NCI-H526 (cell line): ENCODE results near the gene IFFO2.

ENCODE experiments used
- DNase-seq, 2 experiments: peaks; one replicate each; lab custom pipeline; 2025; lab: John Stamatoyannopoulos, UW

Gene IFFO2

DNA sequence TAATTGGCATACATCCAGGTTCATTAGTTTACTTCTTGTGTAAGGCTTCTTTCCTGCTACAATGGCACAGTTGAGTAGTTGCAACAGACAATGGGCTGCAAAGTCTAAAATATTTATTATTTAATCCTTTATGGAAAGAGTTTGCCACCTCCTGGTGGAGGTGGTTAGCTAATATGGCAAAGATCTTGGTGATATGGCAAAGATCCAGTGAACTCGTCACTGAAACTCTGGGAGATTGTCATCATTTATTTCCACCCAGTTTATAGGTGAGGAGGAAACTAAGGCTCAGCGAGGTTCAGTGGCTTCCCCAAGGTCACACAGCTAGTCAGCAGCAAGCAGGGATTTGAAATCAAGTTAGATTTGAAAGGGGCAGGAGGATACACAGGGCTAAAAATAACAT lies 16.1 kb upstream of the IFFO2 start:
- DNase-seq, result peak in 1 of 2 experiments; percentile 5

DNA sequence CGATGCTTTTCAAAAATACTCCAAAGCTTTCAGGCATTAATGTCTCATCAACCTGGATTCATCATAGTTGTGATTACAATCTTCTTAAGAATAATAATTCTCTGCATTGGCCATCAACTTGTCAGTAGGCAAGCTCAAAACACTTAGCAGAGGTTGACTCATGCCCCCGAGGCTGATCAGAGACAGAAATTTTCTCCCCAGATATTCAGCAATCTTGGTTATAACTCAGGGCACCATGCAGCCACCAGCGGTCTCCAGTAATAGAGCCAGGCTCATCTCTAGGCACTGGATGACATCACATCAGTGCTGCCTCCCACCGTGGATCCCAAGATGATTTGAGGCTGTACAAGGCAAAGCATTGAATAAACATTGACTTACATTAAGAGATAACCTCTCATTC lies 14.3 kb upstream of the IFFO2 start:
- no peak for DNase-seq

DNA sequence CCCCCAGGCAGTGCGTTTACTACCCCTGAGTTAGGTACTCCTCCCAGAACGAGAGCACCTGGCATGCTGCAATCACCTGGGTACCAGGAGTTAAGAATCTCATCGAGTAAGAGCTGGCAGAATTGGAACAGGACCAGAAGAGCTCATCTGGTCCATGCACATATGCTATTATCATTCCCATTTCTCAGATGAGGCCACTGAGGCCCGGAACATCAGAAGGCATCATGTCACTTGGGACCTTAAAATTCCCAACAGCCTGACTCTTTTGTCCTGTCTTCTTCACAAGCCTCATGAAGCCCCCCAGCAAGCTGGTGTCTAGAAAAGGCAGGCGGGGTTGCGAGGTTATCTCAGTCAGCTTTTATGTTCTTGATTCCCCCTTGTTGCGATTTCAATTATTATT lies 13.9 kb upstream of the IFFO2 start:
- no peak for DNase-seq

DNA sequence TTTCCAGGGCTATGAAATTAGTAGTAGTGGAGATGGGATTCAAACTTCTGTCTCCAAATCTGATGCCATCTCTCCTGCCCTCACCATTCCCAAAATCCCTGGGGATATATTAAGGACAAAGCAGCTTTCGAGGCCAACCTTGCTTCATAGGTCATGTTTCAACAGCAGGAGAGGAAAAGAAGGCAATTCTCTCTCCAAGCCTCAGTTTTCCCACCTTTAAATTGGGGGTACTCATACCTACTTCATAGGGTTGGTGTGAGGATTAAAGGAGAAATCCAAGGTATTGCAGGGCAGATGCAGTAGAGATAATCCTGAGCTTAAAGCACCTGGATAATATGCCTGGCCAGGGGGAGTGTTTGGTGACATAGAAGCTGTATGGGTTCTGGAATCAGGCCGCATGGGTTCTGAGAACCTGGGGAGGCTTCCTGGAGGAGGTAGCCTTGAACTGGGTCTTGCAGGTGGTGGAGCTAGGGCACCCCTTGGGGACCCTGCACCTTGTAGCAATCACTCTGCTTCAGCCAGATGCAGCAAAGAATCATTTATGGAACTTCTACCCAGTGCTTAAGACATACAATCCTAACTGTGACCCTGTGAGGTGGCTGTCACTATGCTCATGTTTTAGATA lies 10.7 kb upstream of the IFFO2 start:
- DNase-seq, result no peak

DNA sequence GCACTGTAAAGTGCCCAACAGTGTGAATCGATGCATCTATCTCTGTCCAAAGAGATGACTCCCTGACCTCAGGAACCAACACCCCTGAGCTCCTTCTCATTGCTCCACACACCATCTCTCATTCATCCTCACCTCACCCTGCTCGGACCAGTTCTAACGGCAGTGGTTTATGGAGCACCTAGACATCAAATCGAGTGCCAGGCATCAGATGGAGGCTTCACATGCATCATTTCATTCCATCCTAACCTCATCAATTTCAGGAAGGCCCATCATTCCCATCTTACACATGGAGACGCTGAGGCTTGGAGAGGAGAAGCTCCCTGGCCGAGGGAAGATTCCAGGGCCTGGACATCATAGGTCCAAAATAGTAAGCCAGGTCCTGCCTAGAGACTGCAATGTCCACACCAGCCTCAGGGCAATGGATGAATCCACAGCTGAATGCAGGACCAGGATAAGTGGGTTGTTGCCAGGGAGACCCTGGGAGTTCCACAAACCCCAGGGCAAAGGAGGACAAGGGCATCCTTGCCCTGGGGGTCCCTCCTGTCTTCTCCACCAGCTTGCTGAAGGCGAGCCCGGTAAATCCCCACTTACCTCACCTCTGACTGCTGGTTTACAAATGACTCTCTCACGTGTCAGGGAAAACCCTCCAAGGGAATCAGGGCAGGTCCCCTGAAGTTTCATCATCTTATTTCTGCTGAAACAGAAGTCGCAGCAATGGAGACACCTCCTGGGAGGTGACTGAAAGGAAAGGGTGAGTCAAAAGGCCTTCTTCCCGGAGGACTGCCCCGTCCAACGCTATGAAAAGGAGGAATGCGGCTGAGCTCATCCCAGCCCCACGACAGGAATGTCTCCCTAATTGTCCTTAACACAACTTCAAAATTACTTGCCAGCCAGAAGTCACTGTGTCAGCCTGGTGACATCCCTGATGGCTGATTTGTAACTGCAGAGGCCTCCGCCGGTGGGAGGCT lies 9.0 kb upstream of the IFFO2 start:
- DNase-seq, result no peak

DNA sequence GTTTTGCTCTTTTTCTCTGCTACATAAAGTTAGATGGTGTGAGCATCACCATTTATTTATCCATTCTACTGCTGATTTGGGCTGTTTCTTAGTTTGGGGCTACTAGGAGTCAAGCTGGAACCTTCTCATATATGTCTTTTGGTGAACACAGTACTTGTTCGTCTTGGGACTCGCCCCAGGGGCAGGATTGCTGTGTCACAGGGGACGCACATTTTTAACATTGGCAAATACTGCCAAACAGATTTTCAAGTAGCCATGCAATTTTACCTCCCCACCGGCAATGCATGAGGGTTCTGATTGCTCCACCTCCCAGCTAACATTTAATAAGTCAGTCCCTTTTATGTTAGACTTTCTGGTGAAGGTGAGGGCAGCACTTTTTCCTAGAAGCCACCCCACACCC lies 7.5 kb upstream of the IFFO2 start:
- DNase-seq, result no peak

DNA sequence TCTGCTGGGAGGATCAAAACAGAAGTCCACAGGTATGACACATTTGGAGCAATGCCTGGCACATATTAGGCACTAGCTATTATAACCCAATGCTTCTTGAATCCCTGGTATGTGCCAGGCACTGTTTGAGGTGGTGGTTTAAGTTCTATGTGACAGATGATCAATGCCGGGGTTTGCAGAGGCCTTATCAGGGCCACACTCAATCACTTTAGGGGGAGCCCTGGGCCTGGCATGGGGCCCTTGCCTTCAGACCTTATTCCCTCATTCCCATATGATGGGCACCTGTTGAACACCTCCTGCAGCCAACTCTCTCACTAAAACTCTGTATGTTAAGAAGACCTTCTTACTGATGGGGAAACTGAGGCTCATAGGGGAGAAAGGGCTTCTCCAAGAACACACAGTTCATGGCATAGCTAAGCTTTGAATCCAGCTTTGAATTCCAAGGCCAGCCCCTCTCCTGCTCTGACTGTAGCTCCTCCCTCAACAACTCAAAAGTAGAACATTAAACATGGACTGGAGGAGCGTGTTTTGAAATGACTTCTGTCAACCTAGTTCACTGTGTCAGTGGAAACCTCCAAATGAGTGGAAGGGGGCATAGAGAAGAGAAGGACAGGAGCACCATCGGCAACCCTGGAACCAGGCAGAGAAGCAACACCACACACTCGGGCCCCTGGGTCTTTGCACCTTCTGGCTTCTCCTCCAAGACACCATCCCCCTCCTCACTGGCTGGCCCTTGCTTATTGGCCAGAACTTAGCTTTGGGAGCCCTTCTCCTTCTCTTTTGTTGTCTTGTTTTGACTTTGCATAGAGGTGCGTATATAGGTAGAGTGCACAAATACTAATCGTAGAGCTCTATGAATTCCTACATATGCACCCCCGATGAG lies 6.6 kb upstream of the IFFO2 start:
- no peak for DNase-seq

DNA sequence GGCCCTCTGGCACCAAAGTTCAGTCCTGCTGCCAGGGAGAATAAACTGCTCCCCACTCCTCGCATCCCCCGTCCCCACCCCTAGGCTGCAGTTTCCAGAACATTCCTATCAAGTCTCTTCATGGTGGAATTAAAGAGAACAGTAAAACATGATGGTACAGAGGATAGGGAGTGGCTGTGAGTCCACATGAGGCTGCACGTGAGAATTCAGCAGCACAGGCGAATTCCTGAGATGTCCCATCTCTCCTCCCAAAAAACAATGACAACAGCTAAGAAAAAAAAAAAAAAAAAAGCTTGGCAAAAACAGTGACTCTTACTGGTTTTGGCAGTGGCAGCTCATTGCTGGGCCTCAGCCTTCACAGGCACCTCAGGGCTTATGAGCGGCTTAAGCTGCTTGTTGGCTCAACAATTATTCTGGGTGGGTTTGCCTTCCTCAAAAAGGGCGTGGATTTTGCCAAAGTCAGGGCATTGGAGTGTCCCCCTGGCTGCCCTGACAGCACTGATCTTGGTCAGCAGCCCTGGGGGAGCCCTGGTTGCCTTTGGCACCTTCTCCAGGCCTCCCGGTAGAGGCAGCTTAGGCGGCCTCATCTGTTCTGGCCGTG lies 5.7 kb upstream of the IFFO2 start:
- no peak for DNase-seq

DNA sequence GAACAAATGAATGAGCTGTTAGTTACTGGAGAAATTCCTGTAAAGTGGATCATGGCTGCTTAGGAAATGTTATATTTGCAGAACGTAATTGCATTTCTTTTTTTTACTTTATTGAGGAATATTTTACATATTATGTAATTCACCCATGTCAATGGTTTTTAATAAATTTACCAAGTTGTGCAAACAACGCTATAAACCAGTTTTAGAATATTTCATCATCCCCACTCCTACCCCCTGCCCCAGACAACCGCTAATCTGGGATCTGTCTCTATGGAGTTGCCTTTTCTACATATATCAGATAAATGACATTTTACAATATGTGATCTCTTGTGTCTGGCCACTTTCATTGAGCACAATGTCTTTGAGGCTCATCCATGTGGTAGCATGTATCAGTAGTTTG lies 4.3 kb upstream of the IFFO2 start:
- DNase-seq, result no peak

DNA sequence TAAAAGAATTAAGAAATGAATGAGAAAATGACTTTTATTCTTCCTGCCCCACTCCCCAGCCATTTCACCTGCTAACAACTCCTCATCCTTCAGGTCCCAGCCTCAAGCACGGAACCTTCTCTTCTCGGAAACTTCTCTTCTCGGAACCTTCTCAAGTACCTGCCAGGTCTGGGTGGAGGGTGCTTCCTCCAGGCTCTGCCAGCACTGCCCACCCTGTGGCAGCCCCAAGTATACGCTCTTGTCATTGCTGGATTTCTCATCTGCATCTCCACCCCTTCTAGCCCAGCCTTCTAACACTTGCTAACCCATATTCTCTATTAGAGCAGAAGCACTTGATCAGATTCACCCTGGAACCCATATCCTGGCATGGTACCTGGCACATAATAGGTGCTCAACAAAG lies 3.9 kb upstream of the IFFO2 start:
- DNase-seq, result no peak

DNA sequence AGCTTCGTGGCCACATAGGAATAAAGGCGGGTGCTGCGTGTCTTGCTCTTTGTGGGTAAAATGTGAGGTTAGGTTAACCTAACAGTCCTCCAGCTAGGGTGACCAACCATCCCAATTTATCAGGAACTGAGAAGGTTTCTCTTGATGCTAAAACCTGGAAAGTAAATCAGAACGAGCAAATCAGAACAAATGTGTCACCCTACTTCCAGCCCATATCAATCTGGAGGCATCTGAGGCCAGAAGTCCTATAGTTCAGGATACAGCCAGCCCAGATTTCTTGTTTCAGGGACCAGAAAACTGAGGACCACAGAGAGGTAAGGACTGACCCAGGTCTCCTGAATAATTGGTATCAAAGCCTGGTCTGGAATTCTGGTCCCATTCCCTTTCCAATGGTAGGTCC lies 3.1 kb upstream of the IFFO2 start:
- no peak for DNase-seq

DNA sequence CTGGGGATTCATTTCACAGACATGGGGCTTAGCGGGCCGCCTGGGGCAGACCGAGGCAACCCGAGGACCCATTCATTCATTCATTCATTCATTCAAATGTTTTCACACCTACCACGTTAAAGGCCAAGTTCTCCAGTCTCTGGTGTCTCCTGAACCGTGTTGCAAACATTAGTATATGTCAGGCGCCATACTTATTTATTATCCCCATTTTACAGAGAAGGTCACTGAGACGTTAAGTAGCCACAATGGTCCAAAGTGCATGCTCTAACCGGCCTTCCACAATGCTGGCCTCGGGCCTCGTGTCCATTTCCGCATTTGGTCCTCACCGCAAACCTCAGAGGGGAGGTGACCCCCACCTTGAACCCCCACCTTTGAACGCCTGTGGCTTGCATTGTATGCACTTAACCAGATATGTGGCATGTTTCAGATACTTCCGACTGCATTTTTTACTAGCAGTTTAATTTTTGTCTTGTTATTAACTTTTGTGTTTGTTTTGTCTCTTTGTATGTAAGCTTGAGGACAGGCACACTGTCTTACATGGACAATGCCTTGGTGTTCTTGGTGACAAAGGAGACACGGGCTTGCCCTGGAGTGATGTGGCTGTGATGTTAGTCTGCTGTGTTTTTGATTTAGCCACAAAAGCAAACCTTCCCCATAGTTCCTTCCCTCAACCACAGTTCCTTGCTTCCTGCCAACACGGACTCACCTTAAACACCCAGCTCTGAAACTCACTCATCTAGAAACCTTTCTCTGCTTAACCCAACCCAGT lies 1.2 kb upstream of the IFFO2 start:
- DNase-seq, result no peak

DNA sequence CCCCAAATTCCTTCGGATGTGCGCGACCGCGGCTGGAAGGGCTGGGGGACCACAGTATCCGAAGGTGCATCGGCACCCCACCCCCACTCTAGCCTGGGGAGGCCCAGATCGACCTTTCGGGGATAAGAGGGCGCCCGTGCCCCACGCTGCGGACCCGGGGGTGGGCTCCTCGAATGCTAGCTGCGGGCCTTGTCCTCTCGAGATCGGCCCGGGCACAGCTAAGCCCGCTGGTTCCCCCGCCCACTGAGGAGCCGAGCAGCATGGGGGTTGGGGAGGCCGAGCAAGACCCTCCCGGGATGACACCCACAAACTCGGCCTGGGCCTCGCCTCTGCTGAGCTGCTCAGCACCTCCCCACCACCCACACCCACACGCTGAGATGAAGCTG lies 653 bp upstream of the IFFO2 start:
- no peak for DNase-seq

DNA sequence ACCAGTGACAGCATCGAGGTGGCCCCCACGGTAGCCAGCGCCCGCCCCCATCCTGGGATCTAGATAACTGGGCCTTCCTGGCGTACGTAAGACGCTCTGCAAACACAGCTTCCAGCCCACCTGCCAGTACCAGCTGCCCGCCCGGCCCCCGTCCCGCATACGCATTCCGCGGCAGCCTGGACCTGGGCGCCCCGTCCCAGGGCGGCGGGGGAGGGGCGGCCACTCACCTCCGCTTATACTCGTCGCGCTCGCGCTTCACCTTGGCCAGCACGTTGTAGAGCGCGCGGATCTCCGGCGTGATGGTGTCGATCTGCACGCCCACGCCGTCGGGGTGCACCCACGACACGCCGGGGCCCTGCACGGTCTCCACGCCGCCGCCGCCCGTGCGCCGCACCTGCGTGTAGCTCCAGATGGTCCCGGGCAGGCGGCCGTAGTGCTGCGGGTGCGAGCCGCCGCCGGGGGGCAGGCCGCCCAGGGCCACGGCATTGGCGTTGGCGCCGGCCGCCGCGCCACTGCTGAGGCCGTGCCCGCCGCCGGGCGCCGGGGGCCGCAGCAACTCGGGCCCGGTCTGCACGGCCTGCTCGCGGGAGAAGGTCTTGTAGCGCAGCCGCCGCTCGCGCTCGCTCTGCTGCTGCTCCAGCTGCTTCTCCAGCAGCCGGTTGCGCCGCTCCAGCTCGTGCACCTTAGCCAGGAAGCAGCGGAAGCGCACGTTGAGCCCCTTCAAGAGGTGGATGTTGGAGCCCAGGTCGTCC lies 859 bp downstream of the IFFO2 start:
- DNase-seq, result peak in 1 of 2 experiments; percentile 66

DNA sequence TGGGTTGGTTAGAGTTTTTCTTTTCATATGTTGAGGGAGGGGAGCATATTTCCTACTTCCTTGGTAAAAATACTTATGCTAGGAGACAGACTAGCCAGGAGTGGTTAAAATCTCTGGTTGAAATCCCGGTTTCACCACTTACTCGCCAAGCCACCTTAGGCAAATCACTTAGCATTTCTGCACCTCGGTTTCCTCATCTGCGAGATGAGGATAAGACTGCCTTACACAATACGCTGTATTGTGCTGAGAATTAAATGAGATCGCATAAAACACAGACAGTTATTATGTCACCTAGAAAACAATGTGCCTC lies 1.4 kb downstream of the IFFO2 start:
- no peak for DNase-seq

DNA sequence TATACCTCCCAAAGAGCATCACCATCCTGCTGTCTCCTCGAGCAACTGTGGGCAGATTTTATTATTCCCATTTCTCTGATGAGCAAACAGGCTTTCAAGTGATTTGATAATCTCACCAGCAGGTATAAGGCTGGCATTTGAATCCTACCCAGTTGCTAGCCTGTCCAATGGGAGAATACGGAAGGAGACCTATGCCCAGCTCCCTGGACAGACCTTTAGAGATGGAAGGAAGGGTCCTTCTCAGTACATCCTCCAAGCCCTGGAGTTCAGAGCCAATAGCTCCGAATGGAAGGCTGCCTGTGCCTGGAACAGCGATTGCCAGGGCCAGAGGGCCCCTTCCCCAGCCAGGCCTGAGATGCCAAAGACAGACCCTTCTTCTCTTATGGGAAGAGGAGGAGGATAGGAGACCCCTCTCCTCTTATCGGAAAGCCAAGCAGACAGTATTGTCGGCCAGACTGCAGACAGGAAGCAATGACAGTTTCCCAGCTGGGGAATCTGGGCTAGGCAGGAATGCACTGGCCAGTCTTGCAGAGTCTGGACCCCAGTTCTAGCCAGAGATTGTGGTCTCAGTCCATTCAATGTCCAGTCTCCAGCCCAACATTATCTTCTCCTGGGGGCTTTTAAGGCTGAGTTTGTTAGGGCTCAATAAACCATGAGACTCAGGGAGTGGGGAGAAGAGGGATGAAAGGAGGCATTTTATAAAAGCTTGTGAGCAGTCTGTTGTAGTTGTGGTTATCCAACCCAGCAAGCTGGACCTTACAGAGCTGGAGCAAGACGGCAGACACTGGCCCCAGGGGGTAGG lies 2.0 kb downstream of the IFFO2 start:
- no peak for DNase-seq

DNA sequence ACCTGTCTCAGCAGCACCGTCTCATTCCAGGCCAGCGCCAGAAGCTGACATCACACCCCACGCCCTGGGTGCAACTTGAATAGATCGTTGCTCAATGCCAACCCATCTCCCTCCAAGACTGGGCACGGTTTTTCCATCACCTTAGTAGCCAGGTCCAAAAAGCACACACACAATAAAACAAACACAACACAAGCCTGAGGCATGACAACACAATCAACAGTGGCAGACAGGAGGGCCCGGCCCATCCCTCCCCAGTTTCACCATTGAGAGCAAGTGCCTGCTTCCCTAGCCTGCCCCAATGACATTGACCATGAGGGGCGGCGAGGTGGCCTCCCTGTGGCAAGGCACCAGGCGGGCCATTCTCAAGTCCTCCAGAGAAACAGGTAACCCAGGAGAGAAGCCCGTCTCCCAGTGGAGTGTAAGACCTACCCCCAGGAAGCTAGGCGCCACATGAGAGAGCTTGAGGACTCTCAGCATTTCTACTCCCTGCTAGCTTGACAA lies 2.7 kb downstream of the IFFO2 start:
- DNase-seq, result no peak

DNA sequence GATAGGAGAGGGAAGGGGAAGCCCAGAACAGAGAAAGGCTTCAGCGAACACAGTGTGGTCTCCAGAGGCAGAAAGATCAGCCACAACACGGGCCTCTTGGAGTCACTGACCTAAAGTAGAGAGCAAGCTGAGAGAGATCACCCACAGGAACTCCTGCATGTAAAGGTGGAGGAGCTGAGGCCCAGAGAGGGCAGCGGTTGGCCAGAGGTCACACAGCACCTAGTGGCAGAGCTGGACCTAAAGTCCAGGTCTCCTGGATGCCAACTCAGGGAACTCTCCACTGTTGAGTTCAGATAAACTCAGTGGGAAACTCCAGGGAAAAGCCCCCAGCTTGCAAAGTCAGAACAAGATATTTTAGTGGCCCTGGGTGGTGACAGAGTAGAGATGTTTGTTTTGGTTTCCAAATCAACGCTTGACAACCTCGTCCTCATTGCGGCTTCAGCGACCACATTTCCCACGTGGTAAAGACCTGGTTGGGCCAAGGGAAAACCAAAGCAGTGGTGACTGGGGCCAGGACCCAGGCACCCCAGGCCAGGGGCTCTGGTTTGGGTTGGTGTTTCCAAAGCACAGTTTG lies 4.6 kb downstream of the IFFO2 start:
- DNase-seq, result no peak

DNA sequence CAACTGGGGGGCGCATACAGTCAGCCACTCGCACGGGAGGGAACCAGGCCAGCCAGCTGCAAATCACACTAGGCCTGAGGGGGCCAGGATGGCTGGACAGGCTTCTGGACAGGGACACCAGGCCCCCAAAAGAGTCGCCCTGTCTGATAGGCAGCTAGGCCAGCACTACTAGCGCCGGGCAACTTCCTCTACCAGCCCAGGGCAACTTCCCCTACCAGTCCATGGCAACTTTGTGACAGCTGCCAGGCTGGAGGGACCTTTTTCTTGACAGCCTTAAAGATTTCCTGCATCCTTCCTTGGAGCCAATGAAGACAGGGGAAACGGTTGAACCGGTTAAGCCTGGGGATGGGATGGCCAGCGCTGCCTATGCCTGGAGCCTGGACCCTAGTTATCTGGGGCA lies 5.1 kb downstream of the IFFO2 start:
- DNase-seq, result no peak
